PC-3 (cell line): ENCODE data around the gene PACRG.

Source experiments
- EZH2 ChIP-seq: fragments of 300-600 bp; sonication (generic); IDR thresholded peaks from one replicate; pipeline ENCODE4 v1.6.1; 2017; ENCODE audit warnings: antibody characterized with exemption, mild to moderate bottlenecking, low read length; ENCODE audit not compliant: unreplicated experiment
- EZH2phosphoT487 ChIP-seq: fragments of 300-600 bp; sonication (generic); IDR thresholded peaks from 2 replicates; pipeline ENCODE4 v1.6.1; 2018; ENCODE audit warnings: mild to moderate bottlenecking, antibody characterized with exemption, low read length, borderline replicate concordance
- TF ChIP-seq, protein P1 (sequence below): fragments of 300-600 bp; sonication (generic); conservative IDR thresholded peaks from 2 replicates; pipeline ENCODE4 v1.5.1; 2017; ENCODE audit warnings: antibody characterized with exemption, low read depth, mild to moderate bottlenecking, low read length

GRCh38 chr6:163308629-163309440, 581.1 kb downstream of the PACRG start:
- TF ChIP-seq, protein P1, sequence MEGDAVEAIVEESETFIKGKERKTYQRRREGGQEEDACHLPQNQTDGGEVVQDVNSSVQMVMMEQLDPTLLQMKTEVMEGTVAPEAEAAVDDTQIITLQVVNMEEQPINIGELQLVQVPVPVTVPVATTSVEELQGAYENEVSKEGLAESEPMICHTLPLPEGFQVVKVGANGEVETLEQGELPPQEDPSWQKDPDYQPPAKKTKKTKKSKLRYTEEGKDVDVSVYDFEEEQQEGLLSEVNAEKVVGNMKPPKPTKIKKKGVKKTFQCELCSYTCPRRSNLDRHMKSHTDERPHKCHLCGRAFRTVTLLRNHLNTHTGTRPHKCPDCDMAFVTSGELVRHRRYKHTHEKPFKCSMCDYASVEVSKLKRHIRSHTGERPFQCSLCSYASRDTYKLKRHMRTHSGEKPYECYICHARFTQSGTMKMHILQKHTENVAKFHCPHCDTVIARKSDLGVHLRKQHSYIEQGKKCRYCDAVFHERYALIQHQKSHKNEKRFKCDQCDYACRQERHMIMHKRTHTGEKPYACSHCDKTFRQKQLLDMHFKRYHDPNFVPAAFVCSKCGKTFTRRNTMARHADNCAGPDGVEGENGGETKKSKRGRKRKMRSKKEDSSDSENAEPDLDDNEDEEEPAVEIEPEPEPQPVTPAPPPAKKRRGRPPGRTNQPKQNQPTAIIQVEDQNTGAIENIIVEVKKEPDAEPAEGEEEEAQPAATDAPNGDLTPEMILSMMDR = no peak
- TF ChIP-seq EZH2 = no peak
- no peak for TF ChIP-seq EZH2phosphoT487
